HEK293 (cell line): ENCODE measurements around the gene INPP5A.

ENCODE experiments used
- CTCF ChIA-PET: fragments of 350-600 bp; formaldehyde crosslinking; extraction: SDS; loops from one replicate; lab custom pipeline; 2021; ENCODE audit warnings: antibody characterized with exemption; lab: Yijun Ruan, JAX
- POLR2A ChIA-PET: fragments of 300-600 bp; formaldehyde crosslinking; extraction: SDS; loops from one replicate; lab custom pipeline; 2020; ENCODE audit warnings: antibody characterized with exemption, inconsistent platforms; lab: Yijun Ruan, JAX
- H3K27ac ChIP-seq: fragments of 200-500 bp; sonication (Bioruptor generic); 2 replicates; pipeline ENCODE4 v1.5.1; 2014; ENCODE audit warnings: low read depth, low read length, control low read depth, inconsistent platforms; ENCODE audit errors: extremely low read depth
- H3K36me3 ChIP-seq, 2 experiments: fragments of 200-500 bp in 1 of 2; sonication (Bioruptor generic) in 1 of 2; 1 replicate in 1 of 2; 2 replicates in 1 of 2; pipeline ENCODE4 v1.5.1; 2014 to 2017; ENCODE audit warnings: inconsistent platforms in 2 of 2, low read length in 2 of 2; ENCODE audit not compliant: control insufficient read depth in 2 of 2, insufficient read depth in 1 of 2
- H3K4me1 ChIP-seq: fragments of 200-500 bp; sonication (Bioruptor generic); 2 replicates; pipeline ENCODE4 v1.5.1; 2014; ENCODE audit warnings: mild to moderate bottlenecking, low read length, inconsistent platforms; ENCODE audit not compliant: control insufficient read depth, insufficient read depth
- H3K4me3 ChIP-seq: 2 replicates; pipeline ENCODE4 v1.5.1; 2011; ENCODE audit warnings: low read depth, mild to moderate bottlenecking, control low read depth, low read length, moderate library complexity
- H3K9me3 ChIP-seq: fragments of 200-500 bp; sonication (Bioruptor generic); 2 replicates; pipeline ENCODE4 v1.5.1; 2014; ENCODE audit warnings: low read depth, low read length, inconsistent platforms; ENCODE audit not compliant: control insufficient read depth, insufficient read depth
- EGR2 ChIP-seq: fragments of 450-650 bp; formaldehyde crosslinking; IDR thresholded peaks from 2 replicates; pipeline ENCODE4 v1.5.1; 2016; ENCODE audit warnings: low read depth, missing biosample characterization, missing genetic modification characterization
- MEIS1 ChIP-seq: sonication (generic); formaldehyde crosslinking; IDR thresholded peaks from 2 replicates; pipeline ENCODE4 v1.8.1; 2022; ENCODE audit warnings: missing genetic modification reagents, mild to moderate bottlenecking, borderline replicate concordance
- SALL2 ChIP-seq: fragments of 450-650 bp; formaldehyde crosslinking; IDR thresholded peaks from 2 replicates; pipeline ENCODE4 v1.5.0; 2017; ENCODE audit warnings: missing biosample characterization, mild to moderate bottlenecking, missing genetic modification characterization, borderline replicate concordance
- ZBTB8A ChIP-seq: fragments of 450-650 bp; formaldehyde crosslinking; IDR thresholded peaks from 2 replicates; pipeline ENCODE4 v1.5.1; 2016; ENCODE audit warnings: missing biosample characterization, missing genetic modification characterization
- ZFP37 ChIP-seq: fragments of 450-650 bp; formaldehyde crosslinking; IDR thresholded peaks from 2 replicates; pipeline ENCODE4 v1.5.1; 2016; ENCODE audit warnings: missing biosample characterization, missing genetic modification characterization
- ZNF169 ChIP-seq: fragments of 450-650 bp; formaldehyde crosslinking; IDR thresholded peaks from 2 replicates; pipeline ENCODE4 v1.5.1; 2016; ENCODE audit warnings: missing biosample characterization, missing genetic modification characterization
- ZNF175 ChIP-seq: fragments of 450-650 bp; formaldehyde crosslinking; IDR thresholded peaks from 2 replicates; pipeline ENCODE4 v1.5.1; 2016; ENCODE audit warnings: missing biosample characterization, missing genetic modification characterization
- ZNF266 ChIP-seq: fragments of 450-650 bp; formaldehyde crosslinking; IDR thresholded peaks from 2 replicates; pipeline ENCODE4 v1.5.1; 2016; ENCODE audit warnings: missing biosample characterization, missing genetic modification characterization, low read depth
- ZNF302 ChIP-seq: fragments of 450-650 bp; formaldehyde crosslinking; IDR thresholded peaks from 2 replicates; pipeline ENCODE4 v1.5.1; 2016; ENCODE audit warnings: missing biosample characterization, missing genetic modification characterization, low read depth
- ZNF391 ChIP-seq: fragments of 450-650 bp; formaldehyde crosslinking; IDR thresholded peaks from 2 replicates; pipeline ENCODE4 v1.5.1; 2016; ENCODE audit warnings: low read depth, missing biosample characterization, missing genetic modification characterization, borderline replicate concordance
- ZNF561 ChIP-seq: fragments of 450-650 bp; IDR thresholded peaks from 2 replicates; pipeline ENCODE4 v1.5.1; 2018; ENCODE audit warnings: missing biosample characterization, missing genetic modification characterization, borderline replicate concordance
- ZNF626 ChIP-seq: fragments of 450-650 bp; sonication (Bioruptor Pico); formaldehyde crosslinking; IDR thresholded peaks from 2 replicates; pipeline ENCODE4 v1.5.1; 2018; ENCODE audit warnings: missing biosample characterization, missing genetic modification characterization, inconsistent platforms
- ZNF677 ChIP-seq: fragments of 450-650 bp; IDR thresholded peaks from 2 replicates; pipeline ENCODE4 v1.5.0; 2018; ENCODE audit warnings: missing biosample characterization, mild to moderate bottlenecking, missing genetic modification characterization, moderate library complexity
- ZNF776 ChIP-seq: fragments of 450-650 bp; formaldehyde crosslinking; IDR thresholded peaks from 2 replicates; pipeline ENCODE4 v1.5.0; 2017; ENCODE audit warnings: missing biosample characterization, missing genetic modification characterization, borderline replicate concordance
- TF ChIP-seq, protein P1 (sequence below): fragments of 450-650 bp; formaldehyde crosslinking; IDR thresholded peaks from 2 replicates; pipeline ENCODE4 v1.5.1; 2016; ENCODE audit warnings: missing biosample characterization, missing genetic modification characterization
- TF ChIP-seq, protein P2 (sequence below): fragments of 450-650 bp; formaldehyde crosslinking; IDR thresholded peaks from 2 replicates; pipeline ENCODE4 v1.5.1; 2016; ENCODE audit warnings: missing biosample characterization, missing genetic modification characterization
- TF ChIP-seq, protein P3 (sequence below): fragments of 450-650 bp; formaldehyde crosslinking; IDR thresholded peaks from 2 replicates; pipeline ENCODE4 v1.5.1; 2016; ENCODE audit warnings: missing biosample characterization, missing genetic modification characterization

Gene INPP5A

DNA sequence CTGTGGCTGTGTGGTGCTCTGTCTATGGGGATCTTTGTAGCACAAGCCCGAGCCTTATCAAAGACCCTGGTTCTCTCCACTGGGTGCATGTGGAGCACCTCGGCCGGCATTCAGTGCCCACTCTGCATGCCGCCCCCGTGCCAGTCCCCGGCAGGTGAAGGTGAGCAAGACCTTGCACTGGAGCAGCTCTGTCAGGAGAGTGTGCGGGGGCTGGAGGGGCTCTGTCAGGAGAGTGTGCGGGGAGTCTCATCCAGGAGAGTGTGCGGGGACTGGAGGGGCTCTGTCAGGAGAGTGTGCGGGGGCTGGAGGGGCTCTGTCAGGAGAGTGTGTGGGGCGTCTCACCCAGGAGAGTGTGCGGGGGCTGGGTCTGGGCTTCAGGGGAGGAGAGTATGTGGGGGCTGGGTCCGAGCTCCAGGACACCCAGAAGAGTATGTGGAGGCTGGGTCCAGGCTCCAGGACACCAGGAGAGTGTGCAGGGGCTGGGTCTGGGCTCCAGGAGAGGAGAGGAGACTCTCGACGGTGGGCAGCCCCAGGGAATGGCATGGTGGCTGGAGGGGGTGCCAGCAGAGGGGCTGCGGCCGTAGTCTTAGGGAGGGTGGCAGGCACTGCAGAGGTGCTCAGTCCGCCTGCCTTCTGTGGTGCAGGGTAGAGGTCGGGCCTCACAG lies 40.8 kb downstream of the INPP5A start:
- Histone ChIP-seq H3K27ac (no peak overlapping the region), H3K4me3 (no peak overlapping the region)
- TF ChIP-seq EGR2 (0 out of 2 replicates have a peak, but pooled peaks have one; percentile 24), ZNF266 (tag by site-specific recombination) (no peak)
- TF ChIP-seq, all 188 proteins: peak for 1
- Histone ChIP-seq H3K36me3 (no peaks in the 10 kb centered on the region), H3K4me1 (peaks cover 8% of the 10 kb centered on the region), H3K9me3 (no peaks in the 10 kb centered on the region)
- ChIA-PET POLR2A (no interaction called here), CTCF (interaction anchor here (0.5 to 1.7 kb wide), 3 partner anchors 14 to 120 kb away, joined by 3 to 4 read pairs (median 3); no protein-coding TSS in a partner anchor)

DNA sequence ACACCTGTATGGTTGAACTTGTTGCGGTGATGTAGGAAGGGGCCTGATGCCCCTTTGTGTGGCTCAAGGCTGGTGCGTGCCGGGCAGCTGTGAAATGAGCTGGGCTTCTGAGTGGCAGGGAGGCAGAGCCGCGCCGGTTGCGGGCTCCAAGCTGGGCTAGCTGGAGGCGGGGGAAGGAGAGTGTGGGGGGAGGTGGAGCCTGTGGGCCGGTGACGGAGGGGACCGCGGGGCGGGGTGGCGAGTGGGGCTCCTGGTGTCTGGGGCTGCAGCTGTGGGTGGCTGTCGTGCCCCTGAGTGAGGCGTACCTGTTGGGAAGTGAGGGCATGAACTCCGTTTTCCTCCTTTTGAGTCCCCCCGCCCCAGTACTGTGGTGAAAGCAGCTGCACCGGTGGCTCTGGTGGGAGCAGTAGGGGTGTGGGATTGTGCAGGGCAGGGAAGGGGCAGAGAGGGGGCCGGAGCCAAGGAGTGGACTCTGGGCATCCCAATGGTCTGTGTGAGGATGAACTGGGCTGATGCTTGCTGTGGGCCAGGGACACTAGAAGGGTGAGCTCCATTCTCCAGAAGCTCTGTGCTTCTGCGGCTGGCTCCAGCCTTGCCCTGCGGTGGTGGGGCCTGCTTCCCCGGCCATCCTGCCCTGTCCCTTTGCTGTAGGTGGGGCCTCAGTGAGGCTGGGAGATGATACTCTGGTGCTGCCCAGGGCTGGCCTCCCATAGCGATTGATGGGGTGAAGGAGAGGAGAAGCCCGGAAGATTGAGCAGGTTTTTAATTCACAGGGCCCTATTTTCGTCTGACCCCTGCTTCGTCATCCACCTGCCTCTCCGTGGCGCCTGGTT lies 41.7 kb downstream of the INPP5A start:
- H3K27ac ChIP-seq = no peak overlapping the region
- no peak overlapping the region for H3K4me3 ChIP-seq
- CTCF ChIA-PET = interaction anchor here (0.5 to 1.7 kb wide), 3 partner anchors 14 to 121 kb away, joined by 3 to 4 read pairs (median 3); no protein-coding TSS in a partner anchor
- POLR2A ChIA-PET = no interaction called here
- H3K4me1 ChIP-seq = peaks cover 8% of the 10 kb centered on the region
- no peaks in the 10 kb centered on the region for H3K9me3 ChIP-seq
- H3K36me3 ChIP-seq = no peaks in the 10 kb centered on the region
- TF ChIP-seq ZNF175 (tag by site-specific recombination) (no peak), ZNF169 (tag by site-specific recombination) (no peak), ZNF677 (tag by site-specific recombination) (no peak), ZNF561 (tag by site-specific recombination) (no peak), MEIS1 (CRISPR knock-in tag) (no peak), ZNF776 (tag by site-specific recombination) (no peak), ZBTB8A (no peak), ZNF391 (tag by site-specific recombination) (no peak), ZNF266 (tag by site-specific recombination) (no peak), ZFP37 (tag by site-specific recombination) (no peak), SALL2 (no peak), ZNF302 (tag by site-specific recombination) (no peak), ZNF626 (tag by site-specific recombination) (no peak)
- TF ChIP-seq, protein P1, sequence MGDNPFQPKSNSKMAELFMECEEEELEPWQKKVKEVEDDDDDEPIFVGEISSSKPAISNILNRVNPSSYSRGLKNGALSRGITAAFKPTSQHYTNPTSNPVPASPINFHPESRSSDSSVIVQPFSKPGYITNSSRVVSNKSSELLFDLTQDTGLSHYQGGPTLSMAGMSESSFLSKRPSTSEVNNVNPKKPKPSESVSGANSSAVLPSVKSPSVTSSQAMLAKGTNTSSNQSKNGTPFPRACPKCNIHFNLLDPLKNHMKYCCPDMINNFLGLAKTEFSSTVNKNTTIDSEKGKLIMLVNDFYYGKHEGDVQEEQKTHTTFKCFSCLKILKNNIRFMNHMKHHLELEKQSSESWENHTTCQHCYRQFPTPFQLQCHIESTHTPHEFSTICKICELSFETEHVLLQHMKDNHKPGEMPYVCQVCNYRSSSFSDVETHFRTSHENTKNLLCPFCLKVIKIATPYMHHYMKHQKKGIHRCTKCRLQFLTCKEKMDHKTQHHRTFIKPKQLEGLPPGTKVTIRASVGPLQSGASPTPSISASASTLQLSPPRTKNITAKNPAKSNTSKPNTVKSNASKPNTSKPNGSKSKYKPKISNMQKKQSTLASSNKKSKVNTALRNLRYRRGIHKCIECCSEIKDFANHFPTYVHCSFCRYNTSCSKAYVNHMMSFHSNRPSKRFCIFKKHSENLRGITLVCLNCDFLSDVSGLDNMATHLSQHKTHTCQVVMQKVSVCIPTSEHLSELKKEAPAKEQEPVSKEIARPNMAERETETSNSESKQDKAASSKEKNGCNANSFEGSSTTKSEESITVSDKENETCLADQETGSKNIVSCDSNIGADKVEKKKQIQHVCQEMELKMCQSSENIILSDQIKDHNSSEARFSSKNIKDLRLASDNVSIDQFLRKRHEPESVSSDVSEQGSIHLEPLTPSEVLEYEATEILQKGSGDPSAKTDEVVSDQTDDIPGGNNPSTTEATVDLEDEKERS = no peak
- TF ChIP-seq, protein P2, sequence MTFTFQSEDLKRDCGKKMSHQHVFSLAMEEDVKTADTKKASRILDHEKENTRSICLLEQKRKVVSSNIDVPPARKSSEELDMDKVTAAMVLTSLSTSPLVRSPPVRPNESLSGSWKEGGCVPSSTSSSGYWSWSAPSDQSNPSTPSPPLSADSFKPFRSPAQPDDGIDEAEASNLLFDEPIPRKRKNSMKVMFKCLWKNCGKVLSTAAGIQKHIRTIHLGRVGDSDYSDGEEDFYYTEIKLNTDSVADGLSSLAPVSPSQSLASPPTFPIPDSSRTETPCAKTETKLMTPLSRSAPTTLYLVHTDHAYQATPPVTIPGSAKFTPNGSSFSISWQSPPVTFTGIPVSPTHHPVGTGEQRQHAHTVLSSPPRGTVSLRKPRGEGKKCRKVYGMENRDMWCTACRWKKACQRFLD = no peak
- TF ChIP-seq, protein P3, sequence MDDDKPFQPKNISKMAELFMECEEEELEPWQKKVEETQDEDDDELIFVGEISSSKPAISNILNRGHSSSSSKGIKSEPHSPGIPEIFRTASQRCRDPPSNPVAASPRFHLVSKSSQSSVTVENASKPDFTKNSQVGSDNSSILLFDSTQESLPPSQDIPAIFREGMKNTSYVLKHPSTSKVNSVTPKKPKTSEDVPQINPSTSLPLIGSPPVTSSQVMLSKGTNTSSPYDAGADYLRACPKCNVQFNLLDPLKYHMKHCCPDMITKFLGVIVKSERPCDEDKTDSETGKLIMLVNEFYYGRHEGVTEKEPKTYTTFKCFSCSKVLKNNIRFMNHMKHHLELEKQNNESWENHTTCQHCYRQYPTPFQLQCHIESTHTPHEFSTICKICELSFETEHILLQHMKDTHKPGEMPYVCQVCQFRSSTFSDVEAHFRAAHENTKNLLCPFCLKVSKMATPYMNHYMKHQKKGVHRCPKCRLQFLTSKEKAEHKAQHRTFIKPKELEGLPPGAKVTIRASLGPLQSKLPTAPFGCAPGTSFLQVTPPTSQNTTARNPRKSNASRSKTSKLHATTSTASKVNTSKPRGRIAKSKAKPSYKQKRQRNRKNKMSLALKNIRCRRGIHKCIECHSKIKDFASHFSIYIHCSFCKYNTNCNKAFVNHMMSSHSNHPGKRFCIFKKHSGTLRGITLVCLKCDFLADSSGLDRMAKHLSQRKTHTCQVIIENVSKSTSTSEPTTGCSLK = no peak
